Measurements from ENCODE around the gene PYROXD2. TPM values are rescaled to one million over a fixed set of nuclear protein-coding genes. Genes with fewer than 3 reads are reported as not detected.

PYROXD2 gene
- total RNA-seq, 1 experiment from 2014 or later, result 4.0 TPM

GRCh38 chr10:98408799-98409198 lies 6.2 kb downstream of the PYROXD2 start:
- intact Hi-C loops (cut with micrococcal nuclease), result no loop called here
- CTCF ChIA-PET, result interaction anchor here (0.5 to 1.9 kb wide), 4 partner anchors 10 to 1172 kb away, joined by 3 to 5 read pairs (median 4); no protein-coding TSS in a partner anchor
- no peak for TF ChIP-seq CTCF (IDR thresholded peaks at IDR 0.05; ENCODE audit: unreplicated experiment)
- Mint-ChIP-seq H3K4me3 (ENCODE audit: unreplicated experiment) (no peak overlapping the region), H3K9me3 (ENCODE audit: unreplicated experiment) (no peaks in the 10 kb centered on the region), H3K4me1 (ENCODE audit: insufficient read depth, unreplicated experiment) (peaks cover 10% of the 10 kb centered on the region), H3K36me3 (ENCODE audit: insufficient read depth, unreplicated experiment) (no peaks in the 10 kb centered on the region), H3K27ac (ENCODE audit: low read depth, unreplicated experiment) (no peak overlapping the region), H3K27me3 (ENCODE audit: insufficient read depth, unreplicated experiment) (no peaks in the 10 kb centered on the region)
- POLR2A ChIA-PET, result interaction anchor here (0.7 kb wide), 1 partner anchor 274 kb away, joined by 3 read pairs; no protein-coding TSS in a partner anchor
- no TSS peak for BruUV-seq (replicated peaks)
- no peak for DNase-seq (ENCODE audit: unreplicated experiment)

GRCh38 chr10:98407744-98408241 lies 7.2 kb downstream of the PYROXD2 start:
- ChIA-PET CTCF (interaction anchor here (0.9 to 1.9 kb wide), 2 partner anchors 11 to 18 kb away, joined by 3 to 5 read pairs; no protein-coding TSS in a partner anchor), POLR2A (no interaction called here)
- TF ChIP-seq CTCF (IDR thresholded peaks at IDR 0.05; ENCODE audit: unreplicated experiment), result no peak
- intact Hi-C loops (cut with micrococcal nuclease), result no loop called here
- no peaks in the 10 kb centered on the region for H3K36me3 Mint-ChIP-seq (ENCODE audit: insufficient read depth, unreplicated experiment)
- H3K4me3 Mint-ChIP-seq (ENCODE audit: unreplicated experiment), result no peak overlapping the region
- no peak for DNase-seq (ENCODE audit: unreplicated experiment)
- H3K9me3 Mint-ChIP-seq (ENCODE audit: unreplicated experiment), result no peaks in the 10 kb centered on the region
- peaks cover 17% of the 10 kb centered on the region for H3K4me1 Mint-ChIP-seq (ENCODE audit: insufficient read depth, unreplicated experiment)
- no TSS peak for BruUV-seq (replicated peaks)
- H3K27ac Mint-ChIP-seq (ENCODE audit: low read depth, unreplicated experiment), result no peak overlapping the region
- H3K27me3 Mint-ChIP-seq (ENCODE audit: insufficient read depth, unreplicated experiment), result no peaks in the 10 kb centered on the region

- POLR2A ChIA-PET, result no interaction called here
- Mint-ChIP-seq H3K27me3 (ENCODE audit: insufficient read depth, unreplicated experiment) (no peaks in the 10 kb centered on the region), H3K4me1 (ENCODE audit: insufficient read depth, unreplicated experiment) (peaks cover 17% of the 10 kb centered on the region), H3K36me3 (ENCODE audit: insufficient read depth, unreplicated experiment) (no peaks in the 10 kb centered on the region), H3K4me3 (ENCODE audit: unreplicated experiment) (no peak overlapping the region), H3K9me3 (ENCODE audit: unreplicated experiment) (no peaks in the 10 kb centered on the region), H3K27ac (ENCODE audit: low read depth, unreplicated experiment) (no peak overlapping the region)
- BruUV-seq (replicated peaks), result no TSS peak
- intact Hi-C loops (cut with micrococcal nuclease), result no loop called here
- TF ChIP-seq CTCF (IDR thresholded peaks at IDR 0.05; ENCODE audit: unreplicated experiment), result no peak
- no peak for DNase-seq (ENCODE audit: unreplicated experiment)
- CTCF ChIA-PET, result interaction anchor here (0.6 to 1.9 kb wide), 2 partner anchors 18 to 394 kb away, joined by 3 to 5 read pairs; no protein-coding TSS in a partner anchor
Observed at GRCh38 chr10:98407017-98407743, 7.8 kb downstream of the PYROXD2 start.

GRCh38 chr10:98405422-98405821 lies 9.6 kb downstream of the PYROXD2 start:
- H3K9me3 Mint-ChIP-seq (ENCODE audit: unreplicated experiment), result no peaks in the 10 kb centered on the region
- BruUV-seq (replicated peaks), result no TSS peak
- ChIA-PET POLR2A (no interaction called here), CTCF (interaction anchor here (0.5 to 0.6 kb wide), 2 partner anchors 21 to 149 kb away, joined by 3 read pairs; no protein-coding TSS in a partner anchor)
- no peak overlapping the region for H3K27ac Mint-ChIP-seq (ENCODE audit: low read depth, unreplicated experiment)
- intact Hi-C loops (cut with micrococcal nuclease), result no loop called here
- no peak for TF ChIP-seq CTCF (IDR thresholded peaks at IDR 0.05; ENCODE audit: unreplicated experiment)
- peaks cover 17% of the 10 kb centered on the region for H3K4me1 Mint-ChIP-seq (ENCODE audit: insufficient read depth, unreplicated experiment)
- H3K27me3 Mint-ChIP-seq (ENCODE audit: insufficient read depth, unreplicated experiment), result no peaks in the 10 kb centered on the region
- no peaks in the 10 kb centered on the region for H3K36me3 Mint-ChIP-seq (ENCODE audit: insufficient read depth, unreplicated experiment)
- no peak for DNase-seq (ENCODE audit: unreplicated experiment)
- H3K4me3 Mint-ChIP-seq (ENCODE audit: unreplicated experiment), result no peak overlapping the region

All from MCF 10A (cell line).